HEK293T (cell line): ENCODE results near the gene CES5A.
"Not testable (repeated sequence)": the region's sequence is repeated elsewhere in the genome, so short reads cannot be mapped to it uniquely, and the experiment has no call there.

ENCODE experiments used
- CTCF ChIA-PET: fragments of 350-600 bp; formaldehyde crosslinking; extraction: SDS; loops from one replicate; lab custom pipeline; 2021; ENCODE audit warnings: antibody characterized with exemption, inconsistent platforms; lab: Yijun Ruan, JAX
- POLR2A ChIA-PET: fragments of 350-600 bp; formaldehyde crosslinking; extraction: SDS; loops from one replicate; lab custom pipeline; 2020; ENCODE audit warnings: antibody characterized with exemption, inconsistent platforms; lab: Yijun Ruan, JAX
- DNase-seq: peaks from one replicate; pipeline ENCODE4 v3.0.0; 2012; ENCODE audit warnings: mixed read lengths; ENCODE audit errors: extremely low spot score
- ARNT ChIP-seq: fragments of 450-650 bp; IDR thresholded peaks from 2 replicates; pipeline ENCODE4 v1.6.1; 2017; ENCODE audit warnings: mild to moderate bottlenecking
- BHLHE40 ChIP-seq: fragments of 450-650 bp; IDR thresholded peaks from 2 replicates; pipeline ENCODE4 v1.6.1; 2016; ENCODE audit warnings: mild to moderate bottlenecking, moderate library complexity, borderline replicate concordance
- CTBP1 ChIP-seq: fragments of 450-650 bp; IDR thresholded peaks from 2 replicates; pipeline ENCODE4 v1.6.1; 2016; ENCODE audit warnings: borderline replicate concordance
- ELF4 ChIP-seq: fragments of 450-650 bp; IDR thresholded peaks from 2 replicates; pipeline ENCODE4 v1.6.1; 2017; ENCODE audit warnings: antibody characterized with exemption
- FOXA1 ChIP-seq: fragments of 450-650 bp; IDR thresholded peaks from 2 replicates; pipeline ENCODE4 v1.6.1; 2016; ENCODE audit warnings: mild to moderate bottlenecking
- FOXK2 ChIP-seq: fragments of 450-650 bp; IDR thresholded peaks from 2 replicates; pipeline ENCODE4 v1.6.1; 2016; ENCODE audit warnings: mild to moderate bottlenecking
- FOXM1 ChIP-seq: fragments of 450-650 bp; IDR thresholded peaks from 2 replicates; pipeline ENCODE4 v1.6.1; 2017; ENCODE audit warnings: mild to moderate bottlenecking, borderline replicate concordance
- HDGF ChIP-seq: fragments of 450-650 bp; IDR thresholded peaks from 2 replicates; pipeline ENCODE4 v1.6.1; 2017; ENCODE audit warnings: antibody characterized with exemption, borderline replicate concordance
- L3MBTL2 ChIP-seq: fragments of 450-650 bp; conservative IDR thresholded peaks from 2 replicates; pipeline ENCODE4 v1.6.1; 2016; ENCODE audit warnings: mild to moderate bottlenecking
- LEF1 ChIP-seq: fragments of 450-650 bp; IDR thresholded peaks from 2 replicates; pipeline ENCODE4 v1.6.1; 2017; ENCODE audit warnings: mild to moderate bottlenecking, borderline replicate concordance
- NFRKB ChIP-seq: fragments of 450-650 bp; IDR thresholded peaks from 2 replicates; pipeline ENCODE4 v1.6.1; 2016; ENCODE audit warnings: mild to moderate bottlenecking, moderate library complexity
- SP1 ChIP-seq: fragments of 450-650 bp; IDR thresholded peaks from 2 replicates; pipeline ENCODE4 v1.6.1; 2017
- SUZ12 ChIP-seq: fragments of 450-650 bp; IDR thresholded peaks from 2 replicates; pipeline ENCODE4 v1.6.1; 2016; ENCODE audit warnings: mild to moderate bottlenecking
- TARDBP ChIP-seq: fragments of 450-650 bp; IDR thresholded peaks from 2 replicates; pipeline ENCODE4 v1.6.1; 2016
- ZNF384 ChIP-seq: fragments of 450-650 bp; IDR thresholded peaks from 2 replicates; pipeline ENCODE4 v1.6.1; 2016
- TF ChIP-seq, protein P1 (sequence below): fragments of 450-650 bp; IDR thresholded peaks from 2 replicates; pipeline ENCODE4 v1.6.1; 2016

Gene CES5A

DNA sequence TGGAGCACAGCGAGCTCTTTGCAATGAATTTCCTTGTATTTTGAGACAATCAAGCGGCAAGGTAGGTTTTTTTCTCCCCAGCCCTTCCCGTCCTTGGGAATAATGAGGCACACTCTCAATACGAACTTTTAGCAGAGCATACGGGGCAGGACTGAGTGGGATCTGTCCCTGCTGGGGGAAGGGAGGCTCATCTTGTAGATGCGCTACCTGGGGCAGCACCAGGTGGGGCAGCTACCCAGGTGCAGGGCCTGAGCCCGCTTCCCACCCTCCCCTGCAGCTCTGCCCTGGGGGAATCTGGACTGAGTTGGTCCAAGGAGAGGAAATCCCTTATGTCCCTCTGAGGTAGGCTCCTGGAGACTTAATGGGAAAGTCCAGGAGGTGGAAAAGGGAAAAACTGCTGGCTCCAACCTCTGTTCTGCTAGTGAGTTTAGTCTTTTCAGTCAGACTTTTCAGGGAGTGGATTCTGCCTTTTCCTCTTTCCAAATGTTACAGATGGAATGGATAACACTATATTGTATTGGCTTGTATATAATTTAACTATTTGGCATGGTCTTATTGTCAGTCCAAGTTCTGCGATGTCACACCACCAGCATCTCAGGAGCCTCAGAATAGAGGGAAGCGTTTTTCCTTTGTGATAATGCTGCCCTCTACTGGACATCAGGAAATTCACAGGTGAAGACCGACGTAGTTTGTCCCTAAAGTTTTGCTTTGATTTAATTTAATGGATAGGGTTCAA lies 32.6 kb downstream of the CES5A start:
- POLR2A ChIA-PET, result no interaction called here
- DNase-seq, result peak; percentile 52
- CTCF ChIA-PET, result interaction anchor here (0.6 to 1.0 kb wide), 4 partner anchors 130 to 378 kb away, joined by 3 to 5 read pairs (median 3); no protein-coding TSS in a partner anchor
- TF ChIP-seq HDGF (no peak), NFRKB (no peak), SUZ12 (no peak), FOXM1 (no peak), L3MBTL2 (no peak), FOXA1 (no peak), CTBP1 (no peak), ARNT (no peak), BHLHE40 (no peak), TARDBP (no peak), SP1 (no peak), ZNF384 (no peak), FOXK2 (no peak), ELF4 (no peak), LEF1 (no peak)
- TF ChIP-seq, protein P1, sequence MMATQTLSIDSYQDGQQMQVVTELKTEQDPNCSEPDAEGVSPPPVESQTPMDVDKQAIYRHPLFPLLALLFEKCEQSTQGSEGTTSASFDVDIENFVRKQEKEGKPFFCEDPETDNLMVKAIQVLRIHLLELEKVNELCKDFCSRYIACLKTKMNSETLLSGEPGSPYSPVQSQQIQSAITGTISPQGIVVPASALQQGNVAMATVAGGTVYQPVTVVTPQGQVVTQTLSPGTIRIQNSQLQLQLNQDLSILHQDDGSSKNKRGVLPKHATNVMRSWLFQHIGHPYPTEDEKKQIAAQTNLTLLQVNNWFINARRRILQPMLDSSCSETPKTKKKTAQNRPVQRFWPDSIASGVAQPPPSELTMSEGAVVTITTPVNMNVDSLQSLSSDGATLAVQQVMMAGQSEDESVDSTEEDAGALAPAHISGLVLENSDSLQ, result no peak

DNA sequence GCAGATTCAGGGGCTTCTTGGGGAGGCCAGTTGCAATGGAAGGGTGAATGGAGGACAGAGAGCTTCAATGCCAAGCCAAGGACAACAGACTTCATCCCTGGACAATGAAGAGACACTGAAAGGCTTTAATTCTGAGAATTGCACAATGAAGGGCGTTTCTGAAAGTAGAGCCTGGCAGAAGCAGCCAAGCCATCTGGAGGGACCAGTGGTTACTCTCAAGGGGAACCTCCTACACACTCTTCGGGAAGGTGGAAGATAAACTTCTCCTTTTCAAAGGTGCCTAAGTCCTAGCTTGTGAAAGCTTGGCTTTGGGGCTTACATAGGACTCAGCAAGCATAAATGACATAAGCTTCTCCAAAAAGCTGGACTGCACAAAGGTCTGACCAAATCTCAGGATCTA lies 36.1 kb downstream of the CES5A start:
- ChIA-PET CTCF (no interaction called here), POLR2A (no interaction called here)
- no peak for DNase-seq
- TF ChIP-seq NFRKB (no peak), ZNF384 (no peak)

DNA sequence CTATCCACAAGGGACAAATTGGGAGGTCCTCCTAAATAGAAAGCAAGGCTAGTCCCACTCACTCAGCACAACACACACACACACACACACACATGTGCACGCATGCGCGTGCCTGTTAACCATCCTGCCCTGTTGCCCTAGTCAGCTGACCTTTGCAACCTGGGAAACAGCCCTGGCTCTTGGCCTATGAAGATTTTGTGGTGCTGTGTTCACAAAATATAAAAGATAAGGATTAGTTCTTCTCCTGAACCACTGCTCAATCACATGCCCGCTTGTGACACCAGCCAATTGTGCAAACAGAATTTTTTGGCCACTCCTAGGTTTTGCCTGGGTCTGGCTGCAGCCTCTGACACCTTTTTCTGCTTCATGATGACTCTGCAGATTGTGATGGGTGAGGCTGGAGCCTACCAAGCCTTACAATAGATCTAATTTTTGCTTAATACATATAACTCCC lies 39.0 kb downstream of the CES5A start:
- ChIA-PET POLR2A (no interaction called here), CTCF (no interaction called here)
- no peak for TF ChIP-seq BHLHE40
- DNase-seq, result no peak

DNA sequence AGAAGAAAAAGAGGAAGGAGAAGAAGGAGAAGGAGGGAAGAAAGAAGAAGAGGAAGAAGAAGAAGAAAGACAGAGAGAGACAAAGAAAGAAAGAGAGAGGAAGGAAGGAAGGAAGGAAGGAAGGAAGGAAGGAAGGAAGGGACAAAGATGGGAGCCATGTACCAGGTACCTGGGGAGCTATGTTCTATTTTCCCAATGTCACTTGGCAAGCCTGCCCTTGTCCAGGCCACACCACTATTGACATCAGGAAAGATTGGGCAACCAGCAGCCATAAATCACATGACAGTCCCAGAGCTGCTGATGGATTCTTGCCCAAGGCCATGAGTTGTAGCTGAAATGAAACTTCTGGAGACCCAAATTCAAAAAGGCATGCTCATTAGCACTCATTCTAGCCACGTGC lies 39.6 kb downstream of the CES5A start:
- DNase-seq, result no peak
- POLR2A ChIA-PET, result no interaction called here
- CTCF ChIA-PET, result no interaction called here
- no peak for TF ChIP-seq TARDBP
- TF ChIP-seq ARNT, result no peak
- no peak for TF ChIP-seq LEF1
- TF ChIP-seq ELF4, result no peak
- TF ChIP-seq SUZ12, result no peak
- TF ChIP-seq FOXA1, result no peak
- no peak for TF ChIP-seq FOXM1
- no peak for TF ChIP-seq CTBP1
- TF ChIP-seq, protein P1, result no peak
- no peak for TF ChIP-seq ZNF384
- TF ChIP-seq NFRKB, result no peak
- TF ChIP-seq HDGF, result no peak
- TF ChIP-seq BHLHE40, result no peak
- no peak for TF ChIP-seq SP1

DNA sequence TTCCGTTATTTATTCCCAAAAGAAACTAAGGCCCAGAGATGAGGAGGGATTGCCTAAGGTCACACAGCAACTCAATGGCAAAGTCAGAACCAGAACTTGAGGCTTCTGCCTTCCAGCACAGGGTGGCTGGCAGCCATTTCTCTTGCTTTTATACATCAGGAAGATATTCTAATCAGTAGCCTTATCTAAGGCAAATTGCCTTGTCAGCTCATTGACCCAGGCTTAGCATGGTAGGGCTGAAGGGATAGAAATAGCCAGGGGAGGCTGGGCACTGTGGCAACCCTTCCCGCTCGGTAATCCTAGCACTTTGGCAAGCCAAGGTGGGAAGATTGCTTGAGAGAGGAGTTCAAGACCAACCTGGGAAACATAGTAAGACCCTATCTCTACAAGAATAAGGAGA lies 40.0 kb downstream of the CES5A start:
- DNase-seq, POLR2A ChIA-PET, CTCF ChIA-PET: not testable (repeated sequence)

DNA sequence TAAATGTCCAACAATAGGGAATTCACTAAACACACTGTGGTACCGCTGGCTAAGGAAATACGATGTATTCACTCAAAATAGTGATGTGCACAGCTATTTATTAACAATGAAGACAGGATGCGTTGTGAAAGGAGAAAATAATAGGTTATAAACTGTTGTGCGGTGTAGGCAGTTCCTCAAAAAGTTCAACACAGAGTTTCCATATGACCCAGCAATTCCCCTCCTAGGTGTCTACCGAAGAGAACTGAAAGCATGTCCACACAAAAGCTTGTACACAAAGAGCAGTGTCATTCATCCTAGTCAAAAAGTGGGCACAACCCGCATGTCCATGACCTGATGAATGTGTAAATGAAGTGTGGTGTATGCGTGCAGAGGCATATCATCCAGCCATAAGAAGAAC lies 41.1 kb downstream of the CES5A start:
- TF ChIP-seq FOXK2, result no peak
- TF ChIP-seq CTBP1, result no peak
- TF ChIP-seq NFRKB, result no peak
- TF ChIP-seq HDGF, result no peak
- no peak for TF ChIP-seq LEF1
- no peak for TF ChIP-seq TARDBP
- POLR2A ChIA-PET, result no interaction called here
- no peak for DNase-seq
- CTCF ChIA-PET, result no interaction called here

DNA sequence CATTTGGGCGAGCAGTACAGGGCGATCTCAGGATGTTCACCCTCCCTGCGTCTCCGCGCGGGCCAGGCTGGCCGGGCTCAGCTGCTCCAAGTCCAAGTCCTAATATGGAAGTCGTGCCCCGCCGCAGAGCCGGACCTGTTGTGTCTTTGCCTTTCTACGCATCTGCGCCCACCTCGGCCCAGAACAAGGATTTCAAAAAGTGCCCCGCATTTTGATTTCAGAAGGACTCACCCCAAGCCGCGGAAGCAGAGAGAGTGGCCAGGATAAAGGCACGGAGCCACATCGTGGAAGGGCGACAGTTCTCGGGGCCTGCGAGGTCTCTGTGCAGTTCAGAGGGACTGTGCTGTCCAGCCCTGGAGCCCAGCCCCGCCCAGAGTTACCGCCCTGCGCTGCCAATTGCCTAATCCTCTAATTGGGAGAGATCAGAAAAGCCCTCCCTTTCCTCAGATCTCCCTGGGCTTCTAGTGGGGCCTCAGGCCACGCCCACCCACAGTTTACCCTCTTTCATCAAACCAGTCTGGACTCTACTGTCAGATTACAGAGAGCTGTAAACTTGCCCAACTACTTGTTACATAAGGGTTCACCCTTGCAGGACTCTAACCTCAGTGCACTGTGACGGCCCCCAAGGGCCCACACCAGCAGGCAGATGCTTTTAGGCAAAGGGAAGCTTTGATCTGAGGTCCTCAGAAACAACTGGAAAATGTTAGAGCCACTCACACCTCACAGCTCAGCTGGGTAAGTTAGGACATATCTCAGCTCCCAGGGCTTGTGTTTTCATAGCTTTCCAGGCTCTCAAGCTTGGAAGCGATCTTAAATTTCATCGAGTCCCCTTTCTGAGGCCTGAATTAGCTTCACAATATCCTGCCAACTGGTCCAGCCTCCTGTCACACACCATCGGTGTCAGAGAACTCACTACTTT lies 42.1 kb downstream of the CES5A start, which contains the start of gene CES1:
CES1 (minus strand) TSS at position 324 of the 919 bp plus-strand sequence; CDS start at position 283, 41 bp downstream.
- no peak for DNase-seq
- TF ChIP-seq SP1 (no peak), SUZ12 (no peak), TARDBP (no peak), L3MBTL2 (no peak), BHLHE40 (no peak), NFRKB (no peak), CTBP1 (no peak)
- TF ChIP-seq, protein P1, result no peak
- POLR2A ChIA-PET, result no interaction called here
- CTCF ChIA-PET, result no interaction called here
